HepG2 (cell line): Measurements from ENCODE around the gene IGLON5. TPM values are rescaled to one million over a fixed set of nuclear protein-coding genes. Genes with fewer than 3 reads are reported as not detected.
A peak's percentile ranks its signal among the peaks of the same experiment; 100 is the strongest.

ENCODE experiments used
- ATF2 ChIP-seq: sonication (generic); formaldehyde crosslinking; IDR thresholded peaks from 2 replicates; pipeline ENCODE4 v1.4.0; 2020; ENCODE audit warnings: missing genetic modification reagents
- CREB1 ChIP-seq, 2 experiments: fragments of 450-650 bp in 1 of 2; IDR thresholded peaks; 2 replicates each; pipeline ENCODE4 v1.6.1; 2016 to 2017; ENCODE audit warnings: control low read depth in 1 of 2, mild to moderate bottlenecking in 1 of 2, missing compliant biosample characterization in 1 of 2, missing genetic modification characterization in 1 of 2
- FOXO1 ChIP-seq: sonication (generic); formaldehyde crosslinking; IDR thresholded peaks from 2 replicates; pipeline ENCODE4 v1.4.0; 2020; ENCODE audit warnings: missing genetic modification reagents
- KAT7 ChIP-seq: IDR thresholded peaks from 2 replicates; pipeline ENCODE4 v1.6.1; 2018; ENCODE audit warnings: borderline replicate concordance, missing compliant biosample characterization
- MATR3 ChIP-seq: sonication (generic); formaldehyde crosslinking; IDR thresholded peaks from 2 replicates; pipeline ENCODE4 v1.4.0; 2020; ENCODE audit warnings: missing genetic modification reagents
- PHB2 ChIP-seq: fragments of 450-650 bp; IDR thresholded peaks from 2 replicates; pipeline ENCODE4 v1.6.1; 2018; ENCODE audit not compliant: partially characterized antibody
- POGK ChIP-seq: sonication (generic); formaldehyde crosslinking; conservative IDR thresholded peaks from 2 replicates; pipeline ENCODE4 v1.8.0; 2022; ENCODE audit warnings: mild to moderate bottlenecking, moderate library complexity, missing genetic modification reagents
- SRY ChIP-seq: sonication (generic); formaldehyde crosslinking; IDR thresholded peaks from 2 replicates; pipeline ENCODE4 v1.8.0; 2022; ENCODE audit warnings: mild to moderate bottlenecking, missing genetic modification reagents
- YEATS2 ChIP-seq: sonication (generic); formaldehyde crosslinking; IDR thresholded peaks from 2 replicates; pipeline ENCODE4 v1.4.0; 2020; ENCODE audit warnings: missing genetic modification reagents, borderline replicate concordance
- ZBTB4 ChIP-seq: sonication (generic); formaldehyde crosslinking; IDR thresholded peaks from 2 replicates; pipeline ENCODE4 v1.4.0; 2020; ENCODE audit warnings: missing genetic modification reagents, mild to moderate bottlenecking, borderline replicate concordance
- ZC3H4 ChIP-seq: sonication (generic); formaldehyde crosslinking; IDR thresholded peaks from 2 replicates; pipeline ENCODE4 v1.4.0; 2020; ENCODE audit warnings: missing genetic modification reagents, borderline replicate concordance
- ZFP37 ChIP-seq: sonication (generic); formaldehyde crosslinking; IDR thresholded peaks from 2 replicates; pipeline ENCODE4 v1.4.0; 2020; ENCODE audit warnings: missing genetic modification reagents, borderline replicate concordance
- ZFP91 ChIP-seq: sonication (generic); formaldehyde crosslinking; IDR thresholded peaks from 2 replicates; pipeline ENCODE4 v1.9.0; 2022; ENCODE audit warnings: missing genetic modification reagents, mild to moderate bottlenecking, borderline replicate concordance
- ZMAT3 ChIP-seq: sonication (generic); formaldehyde crosslinking; conservative IDR thresholded peaks from 2 replicates; pipeline ENCODE4 v1.7.0; 2021; ENCODE audit warnings: missing genetic modification reagents
- ZNF264 ChIP-seq: sonication (generic); formaldehyde crosslinking; IDR thresholded peaks from 2 replicates; pipeline ENCODE4 v1.4.0; 2020; ENCODE audit warnings: missing genetic modification reagents
- ZNF337 ChIP-seq: sonication (generic); formaldehyde crosslinking; IDR thresholded peaks from 2 replicates; pipeline ENCODE4 v1.5.1; 2020; ENCODE audit warnings: missing genetic modification reagents, low read depth, mild to moderate bottlenecking, borderline replicate concordance
- ZNF484 ChIP-seq: sonication (generic); formaldehyde crosslinking; IDR thresholded peaks from 2 replicates; pipeline ENCODE4 v1.5.1; 2020; ENCODE audit warnings: mild to moderate bottlenecking, low read depth, missing genetic modification reagents, borderline replicate concordance
- ZNF570 ChIP-seq: sonication (generic); formaldehyde crosslinking; IDR thresholded peaks from 2 replicates; pipeline ENCODE4 v1.4.0; 2020; ENCODE audit warnings: mild to moderate bottlenecking, missing genetic modification reagents, borderline replicate concordance
- ZNF776 ChIP-seq: sonication (generic); formaldehyde crosslinking; IDR thresholded peaks from 2 replicates; pipeline ENCODE4 v1.4.0; 2020; ENCODE audit warnings: mild to moderate bottlenecking, missing genetic modification reagents
- polyA plus RNA-seq, 8 experiments: library from polyadenylated mRNA; depleted of rRNA in 3 of 8; stranded (reverse) in 7 of 8; unstranded in 1 of 8; fragments of >200 nt; fragmentation: Illumina TruSeq in 4 of 8; extraction: Trizol in 4 of 8; gene quantifications; 2 replicates each; pipeline versions ENCODE4 v1.2.1 to v1.2.3, GENCODE V29; 2011 to 2016; ENCODE audit warnings: low read depth in 4 of 8, missing spikeins in 1 of 8, mixed read lengths in 1 of 8; ENCODE audit not compliant: insufficient read depth in 1 of 8
- total RNA-seq, 5 experiments: library from RNA; depleted of rRNA; stranded (reverse); fragments of >200 nt; fragmentation: Illumina TruSeq; extraction: Trizol; gene quantifications; 2 replicates each; pipeline ENCODE4 v1.2.3, GENCODE V29; 2016; ENCODE audit warnings: low read depth in 1 of 5

IGLON5 gene
- total and polyA plus RNA-seq, 2 of the 13 experiments (the other 11 are each of a cell fraction or from before 2014, with no cell fraction given): 0.04 to 5.7 TPM

GRCh38 chr19:51366389-51367254 is 55.2 kb downstream of the IGLON5 start (continued):
- TF ChIP-seq ZBTB4 (CRISPR knock-in tag) (no peak), ZMAT3 (CRISPR knock-in tag) (no peak; the same call in 1 of the 2 replicates), ZNF264 (CRISPR knock-in tag) (no peak), CREB1 (IDR thresholded peaks at IDR 0.05) (no peak), CREB1 (CRISPR knock-in tag; IDR thresholded peaks at IDR 0.05) (no peak), YEATS2 (CRISPR knock-in tag) (no peak), ZNF337 (CRISPR knock-in tag) (no peak; the same call in 1 of the 2 replicates), ZNF570 (no peak), KAT7 (CRISPR knock-in tag) (peak; percentile 54; the same call in 1 of the 2 replicates), PHB2 (no peak), ZFP37 (CRISPR knock-in tag) (no peak), POGK (CRISPR knock-in tag) (peak; percentile 72), ZNF776 (CRISPR knock-in tag) (no peak), ATF2 (CRISPR knock-in tag) (no peak), FOXO1 (CRISPR knock-in tag) (no peak), MATR3 (CRISPR knock-in tag) (no peak), ZNF484 (CRISPR knock-in tag) (no peak), ZC3H4 (CRISPR knock-in tag) (peak; percentile 98), SRY (CRISPR knock-in tag) (no peak), ZFP91 (no peak; the same call in 1 of the 2 replicates)
